MM.1S (cell line): ENCODE data around the gene PTHLH.

Experiments used
- DNase-seq: peaks from one replicate; pipeline ENCODE4 v3.0.0-alpha.2; 2015
- H2AFZ ChIP-seq: fragments of 300-600 bp; sonication (generic); 2 replicates; pipeline ENCODE4 v1.6.0; 2016; ENCODE audit warnings: antibody characterized with exemption, low read length
- H3F3A ChIP-seq: fragments of 300-600 bp; sonication (generic); 2 replicates; pipeline ENCODE4 v1.6.1; 2016; ENCODE audit warnings: mild to moderate bottlenecking, antibody characterized with exemption, low read length, moderate library complexity, mixed read lengths; ENCODE audit not compliant: insufficient read depth
- H3K27ac ChIP-seq: fragments of 300-600 bp; sonication (generic); 2 replicates; pipeline ENCODE4 v1.5.1; 2016; ENCODE audit warnings: mild to moderate bottlenecking, low read length
- H3K27me3 ChIP-seq: fragments of 300-600 bp; sonication (generic); replicated peaks from 2 replicates; pipeline ENCODE4 v1.6.0; 2016; ENCODE audit warnings: low read length; ENCODE audit not compliant: insufficient read depth
- H3K36me3 ChIP-seq: fragments of 300-600 bp; sonication (generic); replicated peaks from 2 replicates; pipeline ENCODE4 v1.6.1; 2016; ENCODE audit warnings: mild to moderate bottlenecking, low read length, mixed read lengths; ENCODE audit not compliant: insufficient read depth
- H3K4me1 ChIP-seq: fragments of 300-600 bp; sonication (generic); 2 replicates; pipeline ENCODE4 v1.6.1; 2016; ENCODE audit warnings: low read length, mixed read lengths
- H3K4me2 ChIP-seq: fragments of 300-600 bp; sonication (generic); 2 replicates; pipeline ENCODE4 v1.6.0; 2016; ENCODE audit warnings: low read depth, low read length
- H3K4me3 ChIP-seq: fragments of 300-600 bp; sonication (generic); 2 replicates; pipeline ENCODE4 v1.5.1; 2016; ENCODE audit warnings: low read length, mixed read lengths
- H3K79me2 ChIP-seq: fragments of 300-600 bp; sonication (generic); 2 replicates; pipeline ENCODE4 v1.6.1; 2016; ENCODE audit warnings: mixed run types, low read length, mixed read lengths
- H3K9ac ChIP-seq: fragments of 300-600 bp; sonication (generic); 2 replicates; pipeline ENCODE4 v1.6.1; 2016; ENCODE audit warnings: low read length, mixed read lengths
- H3K9me2 ChIP-seq: fragments of 300-600 bp; sonication (generic); replicated peaks from 2 replicates; pipeline ENCODE4 v1.6.1; 2016; ENCODE audit warnings: mild to moderate bottlenecking, low read length, mixed read lengths; ENCODE audit not compliant: insufficient read depth
- H3K9me3 ChIP-seq: fragments of 300-600 bp; sonication (generic); replicated peaks from 2 replicates; pipeline ENCODE4 v1.6.1; 2016; ENCODE audit warnings: mild to moderate bottlenecking, low read length, mixed read lengths; ENCODE audit not compliant: insufficient read depth
- H4K20me1 ChIP-seq: fragments of 300-600 bp; sonication (generic); 2 replicates; pipeline ENCODE4 v1.6.1; 2016; ENCODE audit warnings: mild to moderate bottlenecking, low read length, moderate library complexity, mixed read lengths; ENCODE audit not compliant: insufficient read depth
- CTCF ChIP-seq: fragments of 300-600 bp; sonication (generic); IDR thresholded peaks from 2 replicates; pipeline ENCODE4 v1.5.1; 2016; ENCODE audit warnings: antibody characterized with exemption, low read length, mixed read lengths
- EZH2 ChIP-seq: fragments of 300-600 bp; sonication (generic); optimal IDR thresholded peaks from 2 replicates; pipeline ENCODE3; 2017; ENCODE audit warnings: low read depth, mild to moderate bottlenecking, antibody characterized with exemption, low read length, mixed read lengths
- EZH2phosphoT487 ChIP-seq: fragments of 300-600 bp; sonication (generic); IDR thresholded peaks from 2 replicates; pipeline ENCODE4 v1.6.1; 2018; ENCODE audit warnings: antibody characterized with exemption, low read length

PTHLH gene

DNA sequence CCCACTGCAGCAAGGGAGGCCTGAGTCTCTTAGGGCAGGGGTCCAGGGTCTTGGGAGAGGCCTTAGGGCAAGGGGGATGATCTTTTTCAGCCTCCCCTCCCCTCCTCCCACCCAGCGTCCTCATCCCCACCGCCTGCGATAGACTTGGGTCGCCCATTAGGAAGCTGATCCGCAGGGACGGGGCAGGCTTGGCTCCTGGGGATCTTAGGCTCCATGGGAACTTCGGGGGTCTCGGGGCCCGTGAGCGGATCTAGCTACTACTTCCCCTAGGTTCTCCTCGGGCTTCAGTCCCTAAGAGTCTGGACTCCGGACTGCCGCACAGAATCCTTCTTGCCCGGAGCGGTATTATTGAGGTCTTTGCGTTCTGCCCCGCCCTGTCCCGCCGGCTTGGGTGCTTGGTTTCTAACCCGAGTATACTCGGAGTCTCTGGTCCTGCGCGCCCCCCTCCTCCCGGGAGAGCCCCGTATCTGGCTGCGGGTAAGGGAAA lies 2.2 kb upstream of the PTHLH start:
- Histone ChIP-seq H4K20me1 (no peaks in the 10 kb centered on the region; the same call in 1 of the 2 replicates), H3F3A (peaks cover 2% of the 10 kb centered on the region; the same call in 1 of the 2 replicates), H2AFZ (0 out of 2 replicates have a peak overlapping the region, but pooled peaks have one; percentile 20), H3K4me1 (no peaks in the 10 kb centered on the region), H3K27me3 (no peaks in the 10 kb centered on the region; the same call in 1 of the 2 replicates), H3K27ac (no peak overlapping the region), H3K9me3 (no peaks in the 10 kb centered on the region), H3K4me2 (peak overlapping the region; percentile 16; the same call in 1 of the 2 replicates), H3K79me2 (no peaks in the 10 kb centered on the region), H3K4me3 (peak overlapping the region; percentile 32), H3K9ac (no peak overlapping the region), H3K9me2 (no peaks in the 10 kb centered on the region), H3K36me3 (no peaks in the 10 kb centered on the region)
- TF ChIP-seq CTCF: no peak
- TF ChIP-seq EZH2phosphoT487: no peak
- no peak for TF ChIP-seq EZH2
- DNase-seq: no peak

GRCh38 chr12:27973487-27973890 lies 956 bp upstream of the PTHLH start:
- Histone ChIP-seq H3K4me3 (no peak overlapping the region), H3K27me3 (no peaks in the 10 kb centered on the region; the same call in 1 of the 2 replicates), H3K79me2 (no peaks in the 10 kb centered on the region), H2AFZ (no peak overlapping the region), H3K9me3 (no peaks in the 10 kb centered on the region), H3K36me3 (no peaks in the 10 kb centered on the region), H3K9ac (no peak overlapping the region), H3K27ac (no peak overlapping the region), H3K9me2 (no peaks in the 10 kb centered on the region), H4K20me1 (no peaks in the 10 kb centered on the region; the same call in 1 of the 2 replicates), H3K4me2 (no peak overlapping the region), H3K4me1 (0 out of 2 replicates have a peak, but pooled peaks cover 6% of the 10 kb centered on the region), H3F3A (peaks cover 9% of the 10 kb centered on the region)
- TF ChIP-seq EZH2phosphoT487 (no peak), CTCF (no peak), EZH2 (no peak)
- DNase-seq: no peak

DNA sequence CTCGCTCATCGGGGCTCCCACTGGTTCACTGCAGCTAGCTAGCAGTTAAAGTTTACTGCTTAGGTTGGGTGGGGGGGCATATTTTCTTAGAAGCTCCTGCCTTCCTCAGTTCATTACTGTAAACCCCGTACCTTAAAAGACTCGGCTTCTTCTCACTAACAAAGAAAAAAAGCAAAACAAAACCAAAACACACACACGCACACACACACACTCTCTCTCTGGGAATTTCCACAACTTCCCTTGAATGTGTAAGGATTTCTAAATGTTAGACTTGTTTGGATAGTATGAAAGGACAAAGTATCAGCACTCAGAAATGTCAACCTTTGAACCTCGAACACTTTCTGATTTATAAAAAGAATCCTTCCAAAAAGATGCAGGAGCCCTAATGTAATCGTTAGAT lies 927 bp downstream of the PTHLH start:
- Histone ChIP-seq H3F3A (peaks cover 9% of the 10 kb centered on the region), H3K4me3 (no peak overlapping the region), H4K20me1 (no peaks in the 10 kb centered on the region), H3K9me2 (no peaks in the 10 kb centered on the region), H3K79me2 (no peaks in the 10 kb centered on the region), H3K4me2 (no peak overlapping the region), H3K4me1 (0 out of 2 replicates have a peak, but pooled peaks cover 6% of the 10 kb centered on the region), H3K9ac (no peak overlapping the region), H3K36me3 (no peaks in the 10 kb centered on the region), H2AFZ (no peak overlapping the region), H3K9me3 (no peaks in the 10 kb centered on the region), H3K27ac (no peak overlapping the region), H3K27me3 (no peaks in the 10 kb centered on the region; the same call in 1 of the 2 replicates)
- no peak for TF ChIP-seq EZH2phosphoT487
- TF ChIP-seq EZH2: no peak
- no peak for TF ChIP-seq CTCF
- DNase-seq: no peak
